GM19025 (cell line): ENCODE results near the gene FEM1C.

Source experiments
- ATAC-seq: cut with Tn5 transposase; IDR thresholded peaks from one replicate; pipeline ENCODE4 v1.9.1; 2021; ENCODE audit warnings: mild to moderate bottlenecking, low read depth, moderate library complexity; ENCODE audit not compliant: unreplicated experiment

The FEM1C gene

DNA sequence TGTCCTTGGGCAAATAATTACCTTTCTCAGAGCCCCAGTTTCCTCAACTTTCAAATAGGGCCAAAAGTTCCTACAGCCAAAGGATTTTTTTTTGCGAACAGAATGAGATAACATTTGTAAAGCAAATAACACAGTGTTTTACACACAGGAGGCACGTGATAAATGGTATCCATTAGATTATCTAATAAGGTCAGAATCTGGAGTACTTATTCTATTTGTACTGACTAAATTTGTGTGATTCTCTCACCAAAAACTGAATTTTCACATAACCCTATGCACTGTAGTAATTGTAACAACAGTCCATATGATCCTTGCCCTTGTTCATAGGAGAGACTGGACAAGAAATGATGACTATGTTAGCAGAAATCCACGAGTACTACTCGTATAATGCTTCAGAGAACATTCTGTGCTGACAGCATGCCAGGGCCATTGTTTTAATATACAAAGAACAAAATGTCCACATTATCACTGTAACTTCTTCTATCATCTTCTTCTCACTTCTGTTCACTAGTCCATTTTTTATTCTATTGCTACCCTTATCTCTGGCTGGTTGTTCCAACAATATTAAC, 13.9 kb upstream of the FEM1C start:
- ATAC-seq = no peak

DNA sequence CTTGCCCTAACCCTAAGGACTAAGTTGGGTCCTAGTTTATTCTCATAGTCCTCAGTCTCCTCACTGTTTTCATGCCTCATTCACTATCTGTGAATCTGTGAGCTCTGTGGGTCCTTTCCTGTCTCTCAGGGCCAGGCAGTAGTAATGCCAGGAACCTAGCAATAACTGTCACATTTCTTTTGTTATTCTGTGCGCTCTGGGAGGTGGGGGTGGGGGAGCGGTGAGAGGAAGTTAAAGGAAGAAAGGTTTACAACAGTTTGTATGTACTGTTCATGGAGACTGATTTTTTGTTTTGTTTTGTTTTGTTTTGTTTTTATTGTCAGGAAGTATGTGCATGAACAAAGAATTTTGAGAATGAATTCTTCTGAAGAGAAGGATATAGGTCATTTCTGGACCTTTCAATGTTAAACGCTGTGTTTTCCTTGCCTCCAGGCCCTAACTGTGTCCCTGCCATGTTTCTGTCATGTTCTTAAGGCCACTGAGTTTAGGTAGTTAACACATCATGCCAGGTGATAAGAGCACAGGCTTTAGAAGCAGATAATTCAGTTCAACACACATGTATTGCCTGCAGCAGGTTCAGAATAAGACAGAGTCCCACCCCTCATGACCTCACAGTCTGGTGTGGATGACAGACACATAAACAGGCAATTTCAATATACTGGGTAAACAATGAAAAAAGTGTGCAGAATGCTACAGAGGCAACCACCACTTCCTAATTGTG, 13.3 kb upstream of the FEM1C start:
- no peak for ATAC-seq

DNA sequence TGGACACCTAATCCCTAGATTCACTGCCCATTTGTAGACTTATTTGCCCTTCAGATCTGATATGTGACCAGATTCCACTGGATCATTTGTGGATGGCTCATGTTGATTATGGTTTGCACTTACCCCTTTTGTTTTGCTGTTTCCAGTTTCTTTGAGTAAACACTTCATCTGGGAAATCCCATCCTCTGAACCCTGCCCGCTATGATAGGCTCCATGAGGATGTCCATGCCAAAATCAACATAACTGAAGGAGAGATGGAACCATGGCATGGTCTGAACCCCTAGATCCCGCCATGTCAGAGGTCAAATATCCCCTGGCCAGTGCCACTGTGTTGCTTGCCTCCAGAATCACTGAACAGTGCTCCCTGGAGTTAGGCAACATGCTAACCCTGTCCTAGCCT, 11.7 kb upstream of the FEM1C start:
- no peak for ATAC-seq

DNA sequence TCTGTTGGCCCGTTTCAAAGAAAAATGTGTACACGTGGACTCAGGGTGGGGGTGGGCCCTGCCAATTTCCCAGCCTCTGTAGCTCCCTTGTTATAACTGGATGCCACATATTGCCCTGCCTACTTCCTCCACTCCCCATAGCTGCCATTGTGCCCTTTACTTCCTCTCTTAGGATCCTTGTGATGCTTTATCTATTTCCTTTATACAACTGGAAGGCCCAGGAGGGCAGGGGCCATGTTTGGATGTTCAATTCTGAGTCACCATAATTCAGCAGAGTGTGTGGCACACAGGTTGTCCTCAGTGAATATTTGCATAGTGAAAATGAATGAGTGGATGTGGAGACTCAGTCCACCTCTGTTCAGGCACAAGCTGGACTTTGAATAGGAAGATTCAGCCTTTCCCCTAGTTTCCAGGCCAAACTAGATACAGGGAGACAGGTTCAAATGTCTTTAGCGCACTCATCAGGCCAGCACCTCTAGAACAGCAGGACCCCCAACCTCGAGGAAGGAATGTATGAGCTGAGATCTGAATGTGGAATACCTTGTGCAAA, 10.6 kb upstream of the FEM1C start:
- ATAC-seq = no peak

DNA sequence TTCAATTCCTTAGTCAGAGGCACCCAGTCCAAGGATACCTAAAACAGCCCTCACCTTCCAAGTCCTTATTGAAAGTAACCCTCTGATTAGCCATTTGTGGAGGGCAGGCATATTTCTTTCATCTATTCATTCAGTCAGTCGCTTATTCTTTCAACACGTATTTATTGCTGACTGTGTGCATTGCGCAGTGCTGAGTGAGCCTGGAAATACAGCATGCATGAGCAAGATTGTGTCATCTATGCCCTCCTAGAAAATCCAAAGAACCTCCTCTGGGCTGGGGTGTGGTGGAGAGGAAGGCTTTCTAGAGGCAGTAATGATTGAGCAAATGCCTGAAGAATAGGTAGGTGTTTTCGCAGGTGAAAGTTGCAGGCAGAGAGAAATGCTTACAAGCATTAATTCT, 8.5 kb upstream of the FEM1C start:
- no peak for ATAC-seq

DNA sequence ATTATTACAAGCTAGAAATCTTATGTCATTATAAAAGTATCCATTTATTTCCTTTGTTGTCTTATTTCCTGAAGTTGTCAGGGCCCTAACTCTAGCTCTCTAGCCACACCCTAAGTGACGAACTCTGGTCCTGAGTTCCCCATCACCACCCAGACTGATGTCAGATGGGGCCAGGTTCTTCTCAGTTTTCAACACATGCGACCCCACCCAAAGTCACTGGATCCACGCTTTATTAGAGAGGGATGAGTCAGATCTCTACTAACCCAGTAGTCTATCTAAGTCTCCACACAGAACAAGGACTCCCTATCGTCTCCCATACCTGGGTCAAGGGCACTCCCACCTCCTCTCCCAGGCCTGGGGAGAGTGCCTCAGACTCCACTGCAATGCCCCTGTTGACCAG, 6.8 kb upstream of the FEM1C start:
- ATAC-seq = no peak

DNA sequence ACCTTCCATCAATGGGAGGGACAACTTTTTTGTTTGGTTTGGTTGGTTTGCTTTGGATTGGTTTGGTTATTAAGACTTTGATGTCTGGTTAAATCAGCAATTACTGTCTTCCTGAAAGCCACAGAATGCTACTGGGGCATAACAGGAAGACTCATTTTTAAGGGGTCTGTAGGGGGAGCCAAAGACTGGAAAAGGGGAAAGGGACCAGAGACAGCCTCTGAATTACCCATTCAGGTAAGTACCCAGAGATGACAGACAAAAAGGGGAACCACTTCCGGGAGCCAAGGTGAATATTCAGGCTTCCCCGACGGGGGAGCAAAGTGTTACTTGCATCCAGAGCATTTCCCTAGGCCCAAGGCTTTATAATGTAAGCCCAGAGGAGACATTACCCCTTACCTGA, 4.6 kb upstream of the FEM1C start:
- ATAC-seq = no peak

DNA sequence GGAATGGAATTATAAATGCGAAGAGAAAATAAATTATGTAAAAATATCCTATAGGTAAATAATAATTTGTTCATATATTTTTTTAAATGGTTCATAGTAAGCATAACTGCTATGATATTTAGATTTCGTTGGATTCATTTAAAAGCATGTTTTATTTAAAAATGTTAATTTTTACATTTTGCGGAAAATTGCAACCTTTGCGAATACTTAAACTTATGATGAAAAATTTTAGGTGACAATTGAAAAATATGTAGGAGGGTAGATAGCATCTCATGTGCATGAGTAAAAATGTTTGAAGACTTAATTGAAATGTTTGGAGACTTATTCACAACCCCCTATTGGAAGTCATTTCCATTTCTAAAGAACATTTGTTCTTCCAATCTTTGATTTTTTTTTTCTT, 4.1 kb upstream of the FEM1C start:
- no peak for ATAC-seq

DNA sequence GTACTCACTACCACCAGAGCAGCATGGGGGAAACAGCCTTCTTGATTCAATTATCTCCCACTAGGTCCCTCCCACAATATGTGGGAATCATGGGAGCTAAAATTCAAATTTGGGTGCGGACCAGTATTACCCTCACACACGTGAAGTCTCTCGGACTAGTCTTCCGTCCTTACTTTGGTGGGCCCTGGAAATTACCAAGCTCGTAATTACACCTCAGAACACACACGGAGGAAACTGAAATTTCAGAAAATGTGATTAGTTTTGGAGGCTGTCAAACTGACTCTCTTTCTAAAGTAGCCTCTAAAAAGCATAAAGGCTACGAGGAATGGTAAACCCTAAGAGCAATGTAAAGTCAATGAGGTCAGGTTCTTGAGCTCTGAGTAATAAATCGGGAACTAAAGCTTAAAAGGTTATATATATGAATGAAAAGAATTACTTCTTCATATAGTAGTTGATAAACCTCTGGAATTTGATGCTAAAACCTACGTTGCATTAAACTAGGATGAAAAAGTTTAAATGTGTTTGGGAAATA, 842 bp upstream of the FEM1C start:
- ATAC-seq = no peak

DNA sequence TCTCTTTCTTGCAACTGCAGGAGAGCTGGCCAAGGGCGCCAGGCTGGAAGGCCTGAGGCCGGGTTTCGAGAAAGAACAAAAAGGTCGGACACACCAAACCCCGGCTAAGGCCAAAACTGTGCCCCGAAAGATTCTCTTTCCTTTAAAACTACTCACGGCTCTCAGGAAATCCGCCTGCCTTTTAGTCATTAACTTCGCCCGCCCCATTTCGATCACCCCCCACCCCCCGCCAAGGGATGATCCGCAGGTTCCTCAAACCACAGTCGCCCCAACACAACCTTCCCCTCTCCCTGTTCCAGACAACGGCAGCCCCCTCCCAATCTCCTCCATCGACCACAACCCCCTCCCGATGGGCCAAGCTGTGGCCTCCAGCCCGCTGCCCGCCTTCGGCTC, 536 bp downstream of the FEM1C start:
- peak; percentile 2 for ATAC-seq

DNA sequence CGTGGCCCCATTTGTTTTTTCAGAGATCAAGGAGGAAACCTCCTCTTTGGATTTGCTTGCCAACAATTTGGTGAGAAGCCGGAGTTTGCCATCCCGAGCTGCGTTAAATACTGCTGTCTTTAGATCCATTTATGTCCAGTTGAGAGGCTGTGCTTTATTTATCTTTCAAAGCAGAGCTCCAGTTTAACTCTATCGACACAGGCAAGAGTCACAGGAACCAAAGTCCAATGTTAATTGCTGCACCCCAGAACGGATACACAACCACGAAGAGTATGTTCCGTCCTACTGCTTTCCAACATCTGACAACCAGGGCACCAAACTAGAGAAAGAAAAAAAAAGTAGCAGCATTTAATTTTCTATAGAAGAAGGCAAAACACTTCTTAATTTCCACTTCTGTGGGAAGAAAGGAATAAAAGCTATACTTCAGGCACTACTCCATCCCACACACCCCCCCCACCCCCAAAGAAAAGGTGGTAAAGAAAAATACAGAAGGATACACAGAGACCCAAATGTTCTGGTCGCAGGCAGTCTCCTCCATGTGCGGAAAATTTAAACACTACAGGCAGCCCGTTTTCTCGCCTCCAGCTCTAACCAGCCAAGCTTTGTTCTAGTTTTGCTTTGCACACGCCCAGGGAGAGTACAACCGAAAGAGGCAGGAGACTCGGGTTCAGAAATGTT, 1.1 kb downstream of the FEM1C start:
- peak; percentile 21 for ATAC-seq

DNA sequence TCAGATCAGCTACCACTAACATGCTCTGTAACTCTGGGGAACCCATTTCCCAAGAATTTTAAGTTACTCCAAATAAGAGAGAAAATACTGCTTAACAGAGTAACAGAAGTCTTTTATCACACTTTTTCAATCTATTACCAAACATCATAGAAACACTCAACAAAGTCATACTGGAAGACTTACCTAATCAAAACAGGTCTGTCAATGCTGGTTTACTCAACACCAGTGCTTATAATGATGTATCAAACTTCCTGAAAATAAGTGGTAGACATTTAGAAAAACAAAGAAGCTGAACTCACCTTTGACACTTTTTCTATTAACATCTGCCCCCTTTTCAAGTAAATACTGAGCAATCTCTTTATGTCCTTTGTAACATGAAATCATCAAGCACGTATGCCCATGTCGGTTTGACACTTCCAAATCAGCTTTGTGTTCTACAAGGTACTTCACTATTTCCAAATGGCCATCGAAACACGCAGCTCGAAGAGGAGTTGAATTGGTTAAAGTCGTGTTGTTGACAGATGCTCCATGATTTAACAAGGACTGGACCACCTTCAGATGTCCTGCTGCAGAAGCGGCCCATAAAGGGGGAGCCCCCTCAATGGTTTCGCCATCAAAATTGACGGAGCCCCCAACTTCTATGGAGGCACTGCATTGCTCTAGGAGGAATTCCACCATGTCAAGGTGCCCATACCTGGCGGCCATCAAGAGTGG, 1.8 kb downstream of the FEM1C start:
- no peak for ATAC-seq

DNA sequence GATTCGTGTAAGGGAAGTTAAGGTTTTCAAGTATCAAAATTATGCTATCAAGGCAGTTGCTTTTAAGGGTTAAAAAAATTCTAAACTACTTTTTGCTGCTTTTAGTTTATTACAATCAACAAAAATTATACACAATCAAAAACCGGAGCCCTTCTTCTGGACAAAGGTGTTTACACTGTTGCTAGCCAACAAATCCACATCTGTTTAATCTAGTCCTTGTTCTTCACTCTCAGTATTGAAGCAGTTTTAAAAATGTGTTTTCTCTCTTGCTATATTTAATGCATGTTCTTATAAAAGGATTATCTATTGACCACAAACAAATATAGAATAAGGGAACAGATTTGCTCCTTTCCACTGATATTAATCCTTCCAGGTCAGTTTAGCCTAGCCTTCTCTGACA, 2.5 kb downstream of the FEM1C start:
- no peak for ATAC-seq

DNA sequence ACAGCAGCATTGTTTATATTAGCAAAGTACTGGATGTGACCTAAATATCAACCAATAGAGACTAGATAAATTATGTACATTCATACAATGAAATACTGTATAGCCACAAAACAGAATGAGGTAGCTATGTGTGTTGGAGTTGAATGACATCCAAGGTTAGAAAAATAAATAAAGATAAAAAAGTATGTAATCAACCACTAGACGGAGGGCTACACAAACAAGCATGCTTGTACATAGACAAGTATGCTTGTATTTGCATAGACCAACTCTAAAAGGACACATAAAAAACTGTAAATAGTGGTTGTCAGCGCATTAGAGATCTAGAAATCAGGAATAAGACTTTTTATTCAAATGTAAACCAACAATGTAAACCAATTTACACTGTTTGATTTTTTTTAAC, 3.0 kb downstream of the FEM1C start:
- ATAC-seq = no peak

DNA sequence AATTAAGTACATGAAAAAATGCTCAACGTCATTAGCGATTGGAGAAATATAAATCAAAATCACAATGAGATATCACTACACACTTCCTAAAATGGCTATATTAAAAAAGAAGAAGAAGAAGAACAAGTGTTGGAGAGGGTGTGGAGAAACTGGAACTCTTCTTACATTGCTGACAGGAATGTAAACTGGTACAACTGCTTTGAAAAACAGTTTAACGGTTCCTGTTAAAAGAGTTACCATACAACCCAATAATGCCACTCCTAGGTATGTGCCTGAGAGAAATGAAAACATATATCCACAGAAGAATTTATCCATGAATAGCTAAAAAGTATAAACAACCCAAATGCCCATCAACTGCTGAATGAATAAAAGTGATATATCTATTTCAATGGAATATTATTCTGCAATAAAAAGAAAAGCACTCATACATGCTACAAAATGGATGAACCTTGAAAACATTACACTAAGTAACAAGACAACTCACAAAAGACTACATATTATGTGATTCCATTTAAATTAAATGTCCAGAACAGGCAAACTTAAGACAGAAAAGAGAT, 9.0 kb downstream of the FEM1C start:
- no peak for ATAC-seq

DNA sequence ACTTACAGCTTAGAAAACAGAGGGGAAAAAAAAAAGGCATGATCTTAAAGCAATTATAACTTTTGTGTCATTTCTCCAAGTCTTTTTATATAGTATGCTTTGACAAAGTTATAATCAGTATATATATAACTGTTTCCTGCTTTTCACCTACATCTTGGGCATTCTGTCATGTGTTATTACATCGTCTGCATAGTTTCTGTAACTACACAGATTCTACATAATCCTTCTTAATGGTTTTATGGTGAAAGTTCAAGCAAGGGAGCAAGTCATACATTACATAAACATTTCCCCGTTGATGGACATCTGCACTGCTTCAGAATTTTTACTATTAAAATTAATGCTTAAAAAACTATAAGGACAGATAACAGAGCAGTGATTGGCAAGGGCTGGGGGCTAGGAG, 12.1 kb downstream of the FEM1C start:
- ATAC-seq = no peak

DNA sequence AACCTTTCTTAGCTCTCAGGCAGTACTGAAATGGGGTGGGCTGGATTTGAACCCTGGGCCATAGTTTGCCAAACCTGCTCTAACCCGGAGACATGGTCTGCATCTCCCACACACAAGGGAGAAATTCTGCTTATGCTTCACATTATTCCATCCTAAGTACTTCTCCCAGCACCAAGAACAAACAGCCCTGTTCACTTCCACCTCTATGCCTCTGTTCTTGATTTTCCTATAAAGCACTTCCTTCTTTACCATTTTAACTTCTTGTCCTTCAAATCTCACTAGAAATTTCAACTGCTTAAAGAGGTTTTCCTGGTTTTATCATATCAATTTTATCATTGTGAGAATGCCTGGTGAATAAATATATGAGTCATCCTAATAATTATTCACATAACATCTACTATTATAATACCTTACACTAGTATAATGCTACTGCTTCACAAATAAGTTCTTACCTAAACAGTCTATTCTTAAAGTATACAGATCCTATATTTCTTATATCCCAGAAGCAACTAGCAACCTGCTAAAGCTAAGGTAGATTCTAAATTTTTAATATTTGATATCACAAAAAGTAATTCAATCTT, 12.7 kb downstream of the FEM1C start:
- ATAC-seq = no peak

DNA sequence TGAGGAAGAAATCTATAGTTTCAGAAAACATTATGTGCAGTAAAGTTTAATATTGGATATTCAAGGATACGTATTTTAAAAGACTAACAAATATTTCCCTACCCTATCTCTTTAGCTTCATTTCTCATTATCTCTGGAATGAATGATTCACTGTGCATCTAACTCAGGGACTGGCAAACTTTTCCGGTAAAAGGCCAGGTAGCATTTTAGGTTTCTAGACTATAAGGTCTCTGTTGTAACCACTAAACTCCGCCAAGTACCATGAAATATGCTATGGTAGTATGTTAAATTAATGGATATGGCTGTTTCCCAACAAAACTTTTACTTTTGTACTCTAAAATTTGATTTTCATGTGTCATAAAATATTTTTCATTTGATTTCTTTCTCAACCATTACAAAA, 13.2 kb downstream of the FEM1C start:
- no peak for ATAC-seq

DNA sequence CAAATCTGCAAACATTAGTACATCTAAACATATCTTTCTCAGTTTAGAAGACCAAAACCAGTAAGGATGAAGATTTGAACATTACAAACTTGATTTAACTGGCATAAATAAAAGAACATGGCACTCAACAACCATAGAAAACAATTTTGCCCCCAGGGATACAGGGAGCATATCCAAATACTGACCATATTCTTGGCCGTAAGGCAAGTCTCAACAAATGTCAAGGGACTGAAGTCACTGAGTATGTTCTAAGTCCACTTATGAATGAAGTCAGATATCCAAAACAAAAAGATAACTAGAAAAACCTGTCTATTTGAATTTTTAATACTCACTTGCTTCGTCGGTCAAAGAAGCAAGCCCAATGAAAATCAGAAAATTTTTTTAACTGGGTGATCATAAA, 14.1 kb downstream of the FEM1C start:
- ATAC-seq = no peak

DNA sequence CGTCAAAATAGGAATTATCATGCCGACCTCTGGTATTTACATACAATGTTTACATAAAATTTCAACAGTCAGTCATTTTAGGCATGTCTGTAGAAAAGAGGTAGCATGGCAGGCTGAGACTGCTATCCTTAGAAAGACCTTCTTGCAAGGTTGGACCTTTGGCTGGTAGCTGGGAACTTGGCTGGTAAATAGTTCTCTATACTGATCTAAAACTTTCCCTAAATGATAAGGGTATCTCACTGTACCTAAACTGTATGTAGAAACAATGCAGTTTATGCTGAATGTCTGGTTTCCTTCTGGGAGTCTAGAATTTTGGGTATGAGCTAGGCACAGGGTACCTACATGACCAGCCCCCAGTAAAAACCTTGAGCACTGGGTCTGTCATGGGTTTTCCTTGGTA, 18.0 kb downstream of the FEM1C start:
- no peak for ATAC-seq
